Naive thymus-derived CD4-positive, alpha-beta T cell (primary cell): ENCODE measurements around the gene MYL12A. TPM values are rescaled to one million over a fixed set of nuclear protein-coding genes. Genes with fewer than 3 reads are reported as not detected.
A peak's percentile ranks its signal among the peaks of the same experiment; 100 is the strongest.
"Not testable (repeated sequence)": the region's sequence is repeated elsewhere in the genome, so short reads cannot be mapped to it uniquely, and the experiment has no call there.

Source experiments
- ATAC-seq: fragments of 150-1000 bp; cut with Tn5 transposase; 2 replicates; pipeline ENCODE4 v1.10.0; 2021; ENCODE audit warnings: mild to moderate bottlenecking, moderate library complexity
- CTCF ChIA-PET: fragments of 350-600 bp; sonication (Branson Sonifier 250); formaldehyde crosslinking; loops from one replicate; lab custom pipeline; 2021; ENCODE audit warnings: antibody characterized with exemption; lab: Charles Lee
- POLR2A ChIA-PET: fragments of 350-600 bp; sonication (Branson Sonifier 250); formaldehyde crosslinking; loops from one replicate; lab custom pipeline; 2021; ENCODE audit warnings: antibody characterized with exemption, inconsistent platforms; lab: Charles Lee
- DNase-seq, 9 donors: peaks; one replicate each; pipeline versions ENCODE4 v3.0.0 to v3.0.0-alpha.2; 2020 to 2022; ENCODE audit warnings: mixed read lengths in 1 of 9
- H3K27ac ChIP-seq: one replicate; pipeline ENCODE4 v1.7.0; 2013; ENCODE audit warnings: mild to moderate bottlenecking, low read depth, low read length, moderate library complexity
- H3K27me3 ChIP-seq, 2 donors: one replicate each; pipeline ENCODE4 v1.7.0; 2013; ENCODE audit warnings: low read length in 2 of 2, mild to moderate bottlenecking in 2 of 2, moderate library complexity in 2 of 2; ENCODE audit not compliant: control insufficient read depth in 2 of 2, insufficient read depth in 2 of 2
- H3K36me3 ChIP-seq, 3 experiments: 1 replicate in 2 of 3; 2 replicates in 1 of 3; pipeline ENCODE4 v1.7.0; 2013; ENCODE audit warnings: low read length in 3 of 3, mild to moderate bottlenecking in 3 of 3, moderate library complexity in 1 of 3; ENCODE audit not compliant: insufficient read depth in 3 of 3, control insufficient read depth in 2 of 3
- H3K4me1 ChIP-seq, 2 donors: one replicate each; pipeline ENCODE4 v1.7.0; 2013; ENCODE audit warnings: low read length in 2 of 2, mild to moderate bottlenecking in 2 of 2, moderate library complexity in 1 of 2; ENCODE audit not compliant: control insufficient read depth in 2 of 2, insufficient read depth in 2 of 2
- H3K4me3 ChIP-seq: 2 replicates; pipeline ENCODE4 v1.7.0; 2013; ENCODE audit warnings: mild to moderate bottlenecking, low read length
- H3K9me3 ChIP-seq, 3 experiments: 1 replicate in 2 of 3; 2 replicates in 1 of 3; pipeline ENCODE4 v1.7.0; 2013; ENCODE audit warnings: low read length in 3 of 3; ENCODE audit not compliant: control insufficient read depth in 2 of 3
- H3K27ac Mint-ChIP-seq, 9 donors: one replicate each; pipeline ENCODE4 v1.8.0; 2020 to 2022; ENCODE audit warnings: mixed read lengths in 9 of 9, mild to moderate bottlenecking in 8 of 9, moderate library complexity in 5 of 9, inconsistent platforms in 2 of 9
- H3K27me3 Mint-ChIP-seq, 5 donors: one replicate each; pipeline ENCODE4 v1.8.0; 2021 to 2022; ENCODE audit warnings: mixed read lengths in 5 of 5, mild to moderate bottlenecking in 1 of 5
- H3K36me3 Mint-ChIP-seq, 5 donors: one replicate each; pipeline ENCODE4 v1.8.0; 2020 to 2022; ENCODE audit warnings: mixed read lengths in 5 of 5, mild to moderate bottlenecking in 3 of 5, inconsistent platforms in 1 of 5
- H3K4me1 Mint-ChIP-seq, 7 donors: one replicate each; pipeline ENCODE4 v1.8.0; 2020 to 2022; ENCODE audit warnings: mixed read lengths in 7 of 7, mild to moderate bottlenecking in 3 of 7, inconsistent platforms in 1 of 7
- H3K4me3 Mint-ChIP-seq, 10 donors: one replicate each; pipeline ENCODE4 v1.8.0; 2020 to 2022; ENCODE audit warnings: mild to moderate bottlenecking in 10 of 10, mixed read lengths in 10 of 10, moderate library complexity in 6 of 10, inconsistent platforms in 2 of 10
- H3K9me3 Mint-ChIP-seq, 11 donors: one replicate each; pipeline ENCODE4 v1.8.0; 2020 to 2022; ENCODE audit warnings: mixed read lengths in 11 of 11, mild to moderate bottlenecking in 4 of 11, inconsistent platforms in 1 of 11, moderate library complexity in 1 of 11
- intact Hi-C, 2 donors: fragments of 100-400 bp; cut with micrococcal nuclease; formaldehyde crosslinking; loops; one replicate each; pipeline ENCODE4 v1.15.1; 2023
- polyA plus RNA-seq, 2 donors: library from polyadenylated mRNA; unstranded; fragments of 300-500 nt; fragmentation: Illumina TruSeq; gene quantifications; one replicate each; pipeline ENCODE4 v1.2.3, GENCODE V29; 2021
- total RNA-seq, 6 experiments: library from RNA in 5 of 6; stranded (reverse) in 5 of 6; gene quantifications; 1 replicate in 5 of 6; 2 replicates in 1 of 6; pipeline ENCODE4 v1.2.3 and lab custom pipeline; 2021 to 2026

The MYL12A gene
- total and polyA plus RNA-seq, 7 experiments from 2014 or later, result 331 to 2,608 (median 426) TPM

GRCh38 chr18:3268306-3268705 is 20.7 kb downstream of the MYL12A start:
- Histone ChIP-seq H3K4me1 (peaks cover 53 to 65% of the 10 kb centered on the region in 2 donors), H3K9me3 (no peaks in the 10 kb centered on the region), H3K36me3 (peaks cover 0 to 11% (median 5%) of the 10 kb centered on the region in 3 experiments), H3K27me3 (no peaks in the 10 kb centered on the region), H3K27ac (peak overlapping the region; percentile 52), H3K4me3 (no peak overlapping the region)
- Mint-ChIP-seq H3K4me1 (peaks cover 60 to 97% (median 87%) of the 10 kb centered on the region in 7 donors), H3K27me3 (no peaks in the 10 kb centered on the region), H3K4me3 (peak overlapping the region in 9 of 10 donors; percentile 6 to 66 (median 47)), H3K9me3 (peaks cover 0 to 1% (median 0%) of the 10 kb centered on the region in 11 donors), H3K27ac (peak overlapping the region in 8 of 9 donors; percentile 48 to 92 (median 76)), H3K36me3 (peaks cover 0 to 20% (median 4%) of the 10 kb centered on the region in 5 donors)
- intact Hi-C loops, result no loop called here
- DNase-seq, result no peak
- CTCF ChIA-PET, result no interaction called here
- ATAC-seq, result no peak
- POLR2A ChIA-PET, result no interaction called here

GRCh38 chr18:3269241-3269913 is 21.8 kb downstream of the MYL12A start:
- Histone ChIP-seq H3K27ac (peak overlapping the region; percentile 52), H3K36me3 (peaks cover 0 to 21% (median 15%) of the 10 kb centered on the region in 3 experiments), H3K27me3 (no peaks in the 10 kb centered on the region), H3K4me1 (peaks cover 51 to 59% of the 10 kb centered on the region in 2 donors), H3K4me3 (no peak overlapping the region), H3K9me3 (no peaks in the 10 kb centered on the region)
- ATAC-seq, result peak; percentile 48
- intact Hi-C loops, result no loop called here
- DNase-seq, result no peak
- H3K4me3 Mint-ChIP-seq, result peak overlapping the region in 9 of 10 donors; percentile 2 to 66 (median 48)
- peak overlapping the region; percentile 29 to 92 (median 80) for H3K27ac Mint-ChIP-seq
- no peaks in the 10 kb centered on the region for H3K27me3 Mint-ChIP-seq
- CTCF ChIA-PET, result interaction anchor here (0.7 kb wide), 1 partner anchor 330 kb away, joined by 3 read pairs; no protein-coding TSS in a partner anchor
- POLR2A ChIA-PET, result interaction anchor here (1.1 kb wide), 1 partner anchor 12 kb away, joined by 3 read pairs; no protein-coding TSS in a partner anchor
- H3K9me3 Mint-ChIP-seq, result peaks cover 0 to 1% (median 0%) of the 10 kb centered on the region in 11 donors
- H3K36me3 Mint-ChIP-seq, result peaks cover 0 to 19% (median 4%) of the 10 kb centered on the region in 5 donors
- peaks cover 54 to 86% (median 78%) of the 10 kb centered on the region in 7 donors for H3K4me1 Mint-ChIP-seq

GRCh38 chr18:3269914-3270299 is 22.3 kb downstream of the MYL12A start:
- Histone ChIP-seq H3K4me1 (peaks cover 45 to 54% of the 10 kb centered on the region in 2 donors), H3K4me3 (no peak overlapping the region), H3K36me3 (peaks cover 4 to 27% (median 20%) of the 10 kb centered on the region in 3 experiments), H3K27ac (peak overlapping the region; percentile 17), H3K9me3 (no peaks in the 10 kb centered on the region), H3K27me3 (no peaks in the 10 kb centered on the region)
- H3K36me3 Mint-ChIP-seq, result peaks cover 1 to 18% (median 6%) of the 10 kb centered on the region in 5 donors
- peaks cover 51 to 81% (median 73%) of the 10 kb centered on the region in 7 donors for H3K4me1 Mint-ChIP-seq
- H3K27me3 Mint-ChIP-seq, result no peaks in the 10 kb centered on the region
- no peak for ATAC-seq
- DNase-seq, result no peak
- H3K27ac Mint-ChIP-seq, result peak overlapping the region in 8 of 9 donors; percentile 48 to 92 (median 80)
- H3K9me3 Mint-ChIP-seq, result peaks cover 0 to 1% (median 0%) of the 10 kb centered on the region in 11 donors
- intact Hi-C loops, result no loop called here
- ChIA-PET CTCF (interaction anchor here (0.7 kb wide), 1 partner anchor 330 kb away, joined by 3 read pairs; no protein-coding TSS in a partner anchor), POLR2A (interaction anchor here (1.0 kb wide), 1 partner anchor 324 kb away, joined by 4 read pairs; no protein-coding TSS in a partner anchor)
- H3K4me3 Mint-ChIP-seq, result peak overlapping the region in 6 of 10 donors; percentile 2 to 66 (median 33)

GRCh38 chr18:3273042-3273441 is 25.4 kb downstream of the MYL12A start:
- Histone ChIP-seq H3K9me3 (no peaks in the 10 kb centered on the region), H3K27ac (no peak overlapping the region), H3K27me3 (no peaks in the 10 kb centered on the region), H3K4me1 (peaks cover 19 to 30% of the 10 kb centered on the region in 2 donors), H3K36me3 (peaks cover 19 to 53% (median 46%) of the 10 kb centered on the region in 3 experiments), H3K4me3 (no peak overlapping the region)
- POLR2A ChIA-PET, result no interaction called here
- ATAC-seq (no peak), DNase-seq (no peak)
- intact Hi-C loops, result no loop called here
- Mint-ChIP-seq H3K27ac (peak overlapping the region in 8 of 9 donors; percentile 4 to 86 (median 69)), H3K9me3 (peaks cover 0 to 1% (median 0%) of the 10 kb centered on the region in 11 donors), H3K4me1 (peaks cover 35 to 51% (median 49%) of the 10 kb centered on the region in 7 donors), H3K27me3 (no peaks in the 10 kb centered on the region), H3K36me3 (peaks cover 4 to 30% (median 16%) of the 10 kb centered on the region in 5 donors), H3K4me3 (no peak overlapping the region)
- CTCF ChIA-PET, result no interaction called here

GRCh38 chr18:3277643-3278213 is 30.1 kb downstream of the MYL12A start:
- H3K4me1 ChIP-seq, ATAC-seq, H3K9me3 Mint-ChIP-seq, DNase-seq, H3K9me3 ChIP-seq, intact Hi-C loops, H3K27me3 ChIP-seq, H3K27me3 Mint-ChIP-seq, H3K27ac ChIP-seq, H3K4me3 ChIP-seq, H3K4me3 Mint-ChIP-seq: not testable (repeated sequence)
- peaks cover 0 to 13% (median 8%) of the 10 kb centered on the region in 7 donors for H3K4me1 Mint-ChIP-seq
- H3K36me3 ChIP-seq, result peaks cover 19 to 52% (median 46%) of the 10 kb centered on the region in 3 experiments
- CTCF ChIA-PET, result interaction anchor here (1.1 to 4.4 kb wide), 2 partner anchors 176 to 388 kb away, joined by 4 to 40 read pairs; no protein-coding TSS in a partner anchor
- POLR2A ChIA-PET, result interaction anchor here (1.0 to 2.7 kb wide), 2 partner anchors 17 to 20 kb away, joined by 3 to 8 read pairs; partner anchors contain the start of gene MYL12B
- peak overlapping the region in 2 of 9 donors; percentile 35 to 60 for H3K27ac Mint-ChIP-seq
- peaks cover 4 to 28% (median 16%) of the 10 kb centered on the region in 5 donors for H3K36me3 Mint-ChIP-seq
